Stimulated activated CD8-positive, alpha-beta memory T cell treated with anti-CD3 and anti-CD28 coated beads, Interleukin-15, amount 100 ng/mL, for 4 hours (primary cell): Measurements from ENCODE around the gene AKAP6.

Source experiments
- DNase-seq, 2 donors: peaks; one replicate each; pipeline ENCODE4 v3.0.0-alpha.2; 2020; ENCODE audit warnings: low read depth in 2 of 2

AKAP6 gene

GRCh38 chr14:32408018-32408417 lies 78.9 kb downstream of the AKAP6 start:
- no peak for DNase-seq

DNA sequence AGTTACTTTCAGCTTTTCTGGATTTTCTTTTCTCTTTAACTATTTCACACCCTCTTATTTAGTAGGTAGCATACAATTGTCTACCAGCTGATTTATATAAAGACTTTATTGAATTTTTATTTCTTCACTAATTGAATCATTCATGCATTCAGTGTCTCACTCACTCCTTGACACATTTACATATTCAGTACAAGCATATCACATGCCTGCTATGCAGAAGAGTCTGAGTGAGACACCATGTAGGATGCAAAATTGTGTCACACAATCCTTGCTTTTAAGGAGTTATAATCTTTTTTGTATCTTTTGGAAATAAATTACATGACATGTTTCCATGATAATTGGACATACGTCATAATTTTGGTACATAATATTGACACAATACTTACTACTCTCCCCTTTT lies 83.0 kb downstream of the AKAP6 start:
- DNase-seq: no peak

GRCh38 chr14:32412532-32412931 lies 83.4 kb downstream of the AKAP6 start:
- DNase-seq: no peak

GRCh38 chr14:32413967-32414640 lies 85.0 kb downstream of the AKAP6 start:
- no peak for DNase-seq

- DNase-seq: no peak
These were observed 85.7 kb downstream of the AKAP6 start for GRCh38 chr14:32414808-32415255.

- DNase-seq: no peak
These were observed 89.0 kb downstream of the AKAP6 start for GRCh38 chr14:32417956-32418552.

DNA sequence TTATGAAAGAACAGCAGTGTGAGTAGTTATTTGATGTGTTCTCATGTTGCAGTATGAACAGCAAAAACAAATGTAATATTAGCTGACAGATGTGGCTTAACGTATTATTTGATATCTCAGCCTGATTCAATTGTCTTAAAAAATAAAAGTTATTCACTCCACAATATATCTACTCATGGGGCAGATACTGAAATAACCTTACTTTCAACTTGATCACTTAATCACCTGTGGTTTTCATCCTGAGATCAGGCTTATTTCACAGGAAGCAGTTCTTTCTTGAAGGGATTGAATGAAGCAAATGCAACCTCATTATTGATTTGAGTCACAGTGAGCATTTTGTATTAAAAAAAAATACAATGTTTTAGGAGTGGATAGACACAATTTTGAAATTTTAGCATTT lies 90.3 kb downstream of the AKAP6 start:
- DNase-seq: no peak

DNA sequence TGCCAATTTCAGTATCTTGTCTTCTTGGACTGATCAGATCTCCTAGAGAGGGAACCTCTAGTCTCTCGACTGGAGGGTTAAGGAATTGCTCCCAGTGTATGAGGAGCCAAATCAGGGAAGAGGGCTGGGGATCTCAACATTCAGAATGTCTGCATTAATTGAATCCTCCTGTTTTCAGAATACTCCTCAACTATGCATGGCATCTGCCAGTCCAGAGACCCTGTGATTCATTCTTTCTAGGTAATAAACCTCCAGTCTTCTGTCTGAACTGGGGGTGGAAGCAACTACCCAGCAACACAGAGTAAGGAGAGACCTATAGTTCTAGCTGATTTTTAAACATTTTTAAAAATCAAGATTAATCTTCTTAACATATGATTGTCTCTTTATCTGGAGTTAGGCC lies 92.7 kb downstream of the AKAP6 start:
- no peak for DNase-seq

GRCh38 chr14:32422440-32422839 lies 93.3 kb downstream of the AKAP6 start:
- no peak for DNase-seq

DNA sequence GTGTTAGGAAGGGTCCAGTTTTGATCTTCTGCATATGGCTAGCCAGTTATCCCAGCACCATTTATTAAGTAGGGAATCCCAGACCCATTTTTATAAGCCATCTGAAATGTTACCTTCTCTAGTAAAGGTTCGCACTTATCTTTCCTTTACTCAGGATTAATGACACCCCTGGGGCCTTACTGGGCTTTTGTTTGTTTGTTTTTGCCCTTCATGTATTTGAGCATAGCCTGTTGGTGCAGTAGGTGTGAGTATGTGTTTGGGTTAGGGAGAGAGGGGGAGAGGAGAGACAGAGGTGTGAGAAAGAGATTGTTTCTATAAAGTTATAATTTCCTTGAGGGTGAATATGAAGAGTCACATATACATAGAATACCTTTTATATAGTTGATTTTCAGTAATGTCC lies 96.9 kb downstream of the AKAP6 start:
- no peak for DNase-seq

DNA sequence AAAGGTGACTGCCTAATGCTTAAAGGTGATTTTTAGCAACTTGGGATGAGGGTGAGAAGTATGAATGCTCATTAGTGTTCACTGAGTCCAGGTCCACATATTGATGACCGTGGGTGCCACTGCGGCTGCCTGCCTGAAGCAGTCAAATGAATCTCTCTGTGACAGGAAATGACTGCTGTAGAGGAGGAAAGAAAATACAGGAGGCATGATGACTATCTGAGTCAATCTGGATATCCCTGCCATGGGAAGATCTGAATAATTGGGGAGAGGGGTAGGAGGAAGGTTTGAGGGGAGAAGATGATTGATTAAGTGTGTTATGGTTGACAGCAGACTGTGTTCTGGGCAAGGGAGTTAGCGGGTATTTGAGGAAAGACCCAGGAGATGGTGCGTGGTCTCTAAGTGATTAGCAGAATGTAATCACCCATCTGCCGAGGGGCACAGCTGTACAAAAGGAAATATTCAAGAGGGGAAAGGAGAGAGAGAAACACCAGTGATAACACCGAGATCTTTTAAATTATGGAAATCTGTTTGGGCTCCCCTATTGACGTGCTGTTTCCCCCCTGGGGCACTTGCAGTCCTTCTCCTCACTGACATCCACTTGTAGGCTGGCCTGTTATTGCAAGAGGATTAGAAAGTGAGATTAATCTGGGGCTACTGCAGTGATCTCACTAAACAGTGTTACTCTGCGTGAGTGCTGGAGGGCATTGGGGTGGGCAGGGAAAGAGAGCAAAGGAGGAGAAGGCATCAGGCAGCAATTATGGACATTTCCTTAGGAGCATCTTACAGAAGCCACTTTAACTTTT lies 97.7 kb downstream of the AKAP6 start:
- DNase-seq: no peak

GRCh38 chr14:32427726-32428528 lies 98.8 kb downstream of the AKAP6 start:
- DNase-seq: no peak

GRCh38 chr14:32428875-32429274 lies 99.8 kb downstream of the AKAP6 start:
- DNase-seq: no peak

DNA sequence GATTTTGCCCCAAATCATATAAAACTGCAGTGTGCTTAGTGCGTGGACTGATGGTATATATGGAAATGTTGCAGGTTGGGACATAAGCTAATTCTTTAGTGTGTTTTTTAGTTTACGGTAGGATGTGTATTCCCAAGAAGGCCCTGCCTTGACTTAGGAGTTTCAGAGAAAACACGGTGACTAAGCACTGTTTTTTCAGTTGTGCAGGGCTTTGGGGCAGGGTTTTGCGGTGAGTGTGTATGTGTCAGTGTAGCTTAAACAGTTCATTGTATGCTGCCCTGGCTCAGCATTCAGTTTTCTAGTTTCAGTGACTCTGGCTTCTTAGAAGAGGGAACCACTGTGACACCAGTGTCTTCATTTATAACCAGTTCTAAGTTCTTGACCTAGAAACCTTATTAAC lies 101.2 kb downstream of the AKAP6 start:
- no peak for DNase-seq

GRCh38 chr14:32432813-32433538 lies 103.9 kb downstream of the AKAP6 start:
- no peak for DNase-seq

- no peak for DNase-seq
These were observed 105.1 kb downstream of the AKAP6 start for GRCh38 chr14:32434180-32434579.

DNA sequence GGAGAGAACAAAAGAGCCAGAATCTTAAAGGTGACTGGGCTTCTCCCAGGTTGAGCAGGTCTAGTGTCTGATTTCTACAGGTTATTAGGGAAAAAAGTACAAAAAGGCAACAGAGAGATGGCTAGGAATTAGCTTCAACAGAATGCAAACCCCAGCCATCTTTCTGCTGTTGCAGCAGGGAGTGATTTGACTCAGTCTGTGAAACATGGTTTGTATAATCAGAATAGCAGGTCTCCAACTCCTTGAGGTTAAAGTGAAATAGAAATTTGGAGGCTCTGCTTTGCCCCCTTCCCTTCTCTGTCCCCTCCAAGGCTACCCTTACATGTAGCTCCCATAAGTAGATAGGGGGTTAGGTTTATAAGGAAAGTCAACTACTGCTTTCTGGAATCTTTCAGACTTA lies 105.8 kb downstream of the AKAP6 start:
- DNase-seq: no peak

GRCh38 chr14:32435411-32435810 lies 106.3 kb downstream of the AKAP6 start:
- no peak for DNase-seq

DNA sequence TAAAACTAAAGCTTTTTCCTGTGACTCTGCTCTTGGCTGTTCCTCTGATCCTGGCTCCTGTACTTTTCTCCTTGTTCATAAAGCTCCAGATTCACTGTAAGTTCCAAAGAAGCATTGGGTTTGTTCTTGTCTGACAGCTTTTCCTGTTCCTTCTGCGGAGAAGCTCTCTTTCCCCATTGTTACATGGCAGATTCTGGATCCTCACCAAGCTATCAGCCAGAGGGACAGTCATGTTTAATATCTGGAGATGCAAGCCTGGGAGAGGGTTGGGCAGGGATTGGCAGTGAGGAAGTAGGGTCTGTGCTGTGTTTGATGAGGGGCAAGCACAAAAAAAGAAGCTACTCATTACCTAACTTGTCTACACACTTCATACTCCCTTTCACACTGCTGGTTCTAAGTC lies 107.9 kb downstream of the AKAP6 start:
- no peak for DNase-seq

DNA sequence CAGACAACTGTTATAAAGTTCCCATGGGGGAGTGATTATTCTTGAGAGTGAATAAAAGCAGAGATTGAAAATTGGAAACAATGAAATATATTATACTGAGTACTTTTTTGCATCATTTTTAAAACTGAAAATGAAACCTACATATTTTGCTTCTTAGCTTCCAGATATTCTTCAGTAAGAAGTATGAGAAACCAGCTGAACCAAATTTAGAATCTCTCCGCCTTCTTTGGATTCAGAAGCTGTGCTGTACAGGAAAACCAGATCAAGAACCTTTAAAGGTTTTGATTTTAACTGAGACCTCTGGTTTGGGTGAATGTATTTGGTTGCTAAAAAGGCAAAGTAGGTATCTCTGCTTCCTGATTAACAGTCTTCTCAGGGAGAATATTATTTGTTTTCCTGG lies 109.4 kb downstream of the AKAP6 start:
- DNase-seq: no peak

GRCh38 chr14:32443890-32444661 lies 115.0 kb downstream of the AKAP6 start:
- DNase-seq: no peak
